CD4-positive, alpha-beta T cell (primary cell): ENCODE measurements around the gene IQCM. TPM values are rescaled to one million over a fixed set of nuclear protein-coding genes. Genes with fewer than 3 reads are reported as not detected.
A peak's percentile ranks its signal among the peaks of the same experiment; 100 is the strongest.

Source experiments
- ATAC-seq: fragments of 200-7000 bp; cut with Tn5 transposase; one replicate; pipeline ENCODE4 v1.10.0; 2022; ENCODE audit warnings: mild to moderate bottlenecking; ENCODE audit not compliant: poor library complexity
- CTCF ChIA-PET: fragments of 350-600 bp; sonication (Branson Sonifier 250); formaldehyde crosslinking; loops from one replicate; lab custom pipeline; 2021; ENCODE audit warnings: antibody characterized with exemption, inconsistent platforms; lab: Charles Lee
- POLR2A ChIA-PET: fragments of 350-600 bp; sonication (Branson Sonifier 250); formaldehyde crosslinking; loops from one replicate; lab custom pipeline; 2021; ENCODE audit warnings: antibody characterized with exemption, inconsistent platforms; lab: Charles Lee
- DNase-seq, 14 experiments: peaks; one replicate each; pipeline ENCODE4 v3.0.0-alpha.2; 2013 to 2020; ENCODE audit warnings: mixed read lengths in 2 of 14
- H3K27ac ChIP-seq, 2 donors: one replicate each; pipeline versions ENCODE4 v1.5.1 to v1.7.0; 2013; ENCODE audit warnings: low read length in 2 of 2, low read depth in 1 of 2, mild to moderate bottlenecking in 1 of 2
- H3K27me3 ChIP-seq, 2 experiments: 1 replicate in 1 of 2; 2 replicates in 1 of 2; pipeline versions ENCODE4 v1.6.1 to v1.7.0; 2013; ENCODE audit warnings: low read length in 2 of 2, control low read depth in 1 of 2, mild to moderate bottlenecking in 1 of 2, moderate library complexity in 1 of 2; ENCODE audit not compliant: insufficient read depth in 2 of 2, control insufficient read depth in 1 of 2
- H3K36me3 ChIP-seq: one replicate; pipeline ENCODE4 v1.6.1; 2013; ENCODE audit warnings: low read length, control low read depth; ENCODE audit not compliant: insufficient read depth
- H3K4me1 ChIP-seq: one replicate; pipeline ENCODE4 v1.6.1; 2013; ENCODE audit warnings: low read length, control low read depth; ENCODE audit not compliant: insufficient read depth
- H3K4me3 ChIP-seq: one replicate; pipeline ENCODE4 v1.5.1; 2013; ENCODE audit warnings: mild to moderate bottlenecking, low read length, moderate library complexity
- H3K9me3 ChIP-seq, 2 experiments: 1 replicate in 1 of 2; 2 replicates in 1 of 2; pipeline versions ENCODE4 v1.6.1 to v1.7.0; 2013; ENCODE audit warnings: low read length in 2 of 2, mild to moderate bottlenecking in 2 of 2, control low read depth in 1 of 2, moderate library complexity in 1 of 2; ENCODE audit not compliant: control insufficient read depth in 1 of 2, insufficient read depth in 1 of 2
- H3K27ac Mint-ChIP-seq: one replicate; pipeline ENCODE4 v1.8.0; 2020; ENCODE audit warnings: mixed read lengths
- H3K27me3 Mint-ChIP-seq: one replicate; pipeline ENCODE4 v1.8.0; 2021; ENCODE audit warnings: mixed read lengths
- H3K36me3 Mint-ChIP-seq: one replicate; pipeline ENCODE4 v1.8.0; 2021; ENCODE audit warnings: low read depth, mixed read lengths
- H3K4me1 Mint-ChIP-seq: one replicate; pipeline ENCODE4 v1.8.0; 2021; ENCODE audit warnings: low read depth, mixed read lengths
- H3K4me3 Mint-ChIP-seq: one replicate; pipeline ENCODE4 v1.8.0; 2020; ENCODE audit warnings: mild to moderate bottlenecking, mixed read lengths
- H3K9me3 Mint-ChIP-seq: one replicate; pipeline ENCODE4 v1.8.0; 2020; ENCODE audit warnings: mixed read lengths
- intact Hi-C, 2 experiments: fragments of 100-400 bp; cut with DNase I in 1 of 2; cut with micrococcal nuclease in 1 of 2; formaldehyde crosslinking; loops; one replicate each; pipeline versions ENCODE4 v1.15.1 to v1.9.0; 2023 to 2025; cut with DNase I, micrococcal nuclease
- total RNA-seq, 174 experiments: library from RNA in 2 of 174; stranded (reverse) in 2 of 174; gene quantifications; one replicate each; pipeline ENCODE4 v1.2.3 and lab custom pipeline; 2021 to 2026
- TF ChIP-seq, protein P1 (sequence below): fragments of 200-600 bp; IDR thresholded peaks from one replicate; pipeline ENCODE4 v1.8.0; 2022; ENCODE audit warnings: antibody characterized with exemption, mild to moderate bottlenecking

IQCM gene
- total RNA-seq, 2 experiments from 2014 or later = not detected

DNA sequence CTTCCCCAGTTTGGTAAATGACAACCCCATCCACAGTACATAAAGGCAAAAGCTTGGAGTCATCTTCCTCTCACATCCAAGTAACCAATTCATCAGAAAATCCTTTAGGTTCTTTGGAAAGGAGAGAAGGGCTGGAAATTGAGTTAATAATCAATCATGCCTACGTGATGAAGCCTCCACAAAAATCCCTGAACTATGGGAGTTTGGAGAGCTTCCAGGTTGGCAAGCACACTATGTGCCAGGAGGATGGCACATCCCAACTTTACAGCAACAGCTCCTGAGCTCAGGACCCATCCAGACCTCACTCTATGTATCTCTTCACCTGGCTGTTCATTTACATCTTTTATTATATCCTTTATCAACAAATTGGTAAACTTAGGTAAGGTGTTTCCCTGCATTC is 98.9 kb downstream of the IQCM start:
- H3K27me3 ChIP-seq = no peaks in the 10 kb centered on the region
- no peak overlapping the region for H3K4me3 Mint-ChIP-seq
- H3K4me1 Mint-ChIP-seq = no peaks in the 10 kb centered on the region
- intact Hi-C loops = no loop called here
- ChIA-PET CTCF (no interaction called here), POLR2A (no interaction called here)
- H3K4me3 ChIP-seq = no peak overlapping the region
- no peaks in the 10 kb centered on the region for H3K9me3 Mint-ChIP-seq
- no peak for DNase-seq
- no peak overlapping the region for H3K27ac Mint-ChIP-seq
- H3K36me3 Mint-ChIP-seq = no peaks in the 10 kb centered on the region
- peaks cover 0 to 16% of the 10 kb centered on the region in 2 experiments for H3K9me3 ChIP-seq
- TF ChIP-seq, protein P1, sequence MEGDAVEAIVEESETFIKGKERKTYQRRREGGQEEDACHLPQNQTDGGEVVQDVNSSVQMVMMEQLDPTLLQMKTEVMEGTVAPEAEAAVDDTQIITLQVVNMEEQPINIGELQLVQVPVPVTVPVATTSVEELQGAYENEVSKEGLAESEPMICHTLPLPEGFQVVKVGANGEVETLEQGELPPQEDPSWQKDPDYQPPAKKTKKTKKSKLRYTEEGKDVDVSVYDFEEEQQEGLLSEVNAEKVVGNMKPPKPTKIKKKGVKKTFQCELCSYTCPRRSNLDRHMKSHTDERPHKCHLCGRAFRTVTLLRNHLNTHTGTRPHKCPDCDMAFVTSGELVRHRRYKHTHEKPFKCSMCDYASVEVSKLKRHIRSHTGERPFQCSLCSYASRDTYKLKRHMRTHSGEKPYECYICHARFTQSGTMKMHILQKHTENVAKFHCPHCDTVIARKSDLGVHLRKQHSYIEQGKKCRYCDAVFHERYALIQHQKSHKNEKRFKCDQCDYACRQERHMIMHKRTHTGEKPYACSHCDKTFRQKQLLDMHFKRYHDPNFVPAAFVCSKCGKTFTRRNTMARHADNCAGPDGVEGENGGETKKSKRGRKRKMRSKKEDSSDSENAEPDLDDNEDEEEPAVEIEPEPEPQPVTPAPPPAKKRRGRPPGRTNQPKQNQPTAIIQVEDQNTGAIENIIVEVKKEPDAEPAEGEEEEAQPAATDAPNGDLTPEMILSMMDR = no peak
- ATAC-seq = no peak
- H3K27ac ChIP-seq = no peak overlapping the region
- H3K27me3 Mint-ChIP-seq = no peaks in the 10 kb centered on the region
- no peaks in the 10 kb centered on the region for H3K4me1 ChIP-seq
- H3K36me3 ChIP-seq = no peaks in the 10 kb centered on the region

DNA sequence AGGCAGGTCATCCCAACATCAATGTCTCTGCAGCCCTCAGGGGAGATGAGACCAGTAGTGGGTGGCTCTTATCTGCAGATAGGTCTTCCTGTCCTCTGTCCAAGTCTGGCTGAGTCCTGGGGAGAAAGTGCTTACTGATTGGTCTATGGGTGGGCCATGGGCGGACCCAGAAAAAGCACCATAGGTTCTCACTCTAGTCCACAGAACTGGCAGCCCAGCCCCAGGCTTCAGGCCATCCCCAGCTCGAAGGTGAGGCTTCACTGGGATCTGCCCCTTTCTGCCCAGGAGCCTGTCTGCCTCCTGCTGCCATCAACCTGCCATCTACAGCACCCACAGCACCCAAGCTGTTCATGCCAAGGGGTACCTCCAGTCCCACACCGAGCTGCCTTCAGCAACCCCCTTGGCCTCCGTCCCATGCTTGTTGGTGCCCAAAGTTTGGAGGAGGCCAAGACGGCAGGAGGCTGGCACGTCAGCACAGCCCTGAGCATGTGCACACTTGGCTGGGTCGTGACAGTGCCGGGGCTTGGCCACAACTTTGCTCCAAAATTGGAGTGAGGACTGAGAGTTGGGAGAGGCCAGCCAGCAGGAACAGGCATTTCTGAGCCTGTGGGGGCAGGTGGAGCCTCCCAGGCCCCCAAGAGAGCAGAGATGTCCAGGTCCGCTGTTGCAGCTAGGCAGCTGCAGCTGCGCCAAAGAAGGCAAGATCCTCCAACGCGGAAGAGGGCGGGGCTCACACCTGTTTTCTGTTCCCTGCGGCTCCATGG is 99.6 kb downstream of the IQCM start:
- CTCF ChIA-PET = no interaction called here
- TF ChIP-seq, protein P1 = no peak
- ATAC-seq = no peak
- H3K4me3 Mint-ChIP-seq = no peak overlapping the region
- H3K27ac ChIP-seq = no peak overlapping the region
- H3K36me3 Mint-ChIP-seq = no peaks in the 10 kb centered on the region
- intact Hi-C loops = no loop called here
- POLR2A ChIA-PET = no interaction called here
- peak in 1 of 14 experiments; percentile 7 for DNase-seq
- H3K4me3 ChIP-seq = no peak overlapping the region
- H3K27me3 Mint-ChIP-seq = no peaks in the 10 kb centered on the region
- no peaks in the 10 kb centered on the region for H3K4me1 Mint-ChIP-seq
- H3K27me3 ChIP-seq = no peaks in the 10 kb centered on the region
- H3K9me3 Mint-ChIP-seq = no peaks in the 10 kb centered on the region
- H3K4me1 ChIP-seq = no peaks in the 10 kb centered on the region
- H3K36me3 ChIP-seq = no peaks in the 10 kb centered on the region
- H3K27ac Mint-ChIP-seq = no peak overlapping the region
- peaks cover 0 to 16% of the 10 kb centered on the region in 2 experiments for H3K9me3 ChIP-seq

DNA sequence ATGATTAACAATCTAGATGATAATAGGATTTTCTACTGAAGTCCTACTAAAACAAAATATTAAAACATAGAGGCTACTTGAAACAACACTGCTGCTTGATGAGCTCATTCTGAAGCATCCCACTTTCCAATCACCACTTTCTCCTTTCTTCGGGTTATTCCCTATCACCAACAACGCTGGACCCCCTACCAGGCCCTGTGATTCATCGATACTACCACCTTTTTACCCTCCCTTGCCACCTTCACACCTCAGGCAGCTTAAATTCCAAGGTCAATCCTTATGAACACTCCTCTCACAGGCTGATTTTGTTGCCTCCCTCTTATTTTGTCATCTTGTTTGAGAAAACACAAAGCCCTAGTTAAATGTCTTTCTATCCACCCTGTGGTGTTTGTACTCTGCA is 102.6 kb downstream of the IQCM start:
- Histone ChIP-seq H3K4me3 (no peak overlapping the region), H3K36me3 (no peaks in the 10 kb centered on the region), H3K27ac (no peak overlapping the region), H3K4me1 (no peaks in the 10 kb centered on the region), H3K9me3 (peaks cover 0 to 16% of the 10 kb centered on the region in 2 experiments), H3K27me3 (no peaks in the 10 kb centered on the region)
- H3K36me3 Mint-ChIP-seq = no peaks in the 10 kb centered on the region
- ATAC-seq = no peak
- ChIA-PET CTCF (no interaction called here), POLR2A (no interaction called here)
- H3K4me1 Mint-ChIP-seq = no peaks in the 10 kb centered on the region
- intact Hi-C loops = no loop called here
- peaks cover 2% of the 10 kb centered on the region for H3K9me3 Mint-ChIP-seq
- TF ChIP-seq, protein P1 = no peak
- no peak for DNase-seq
- no peaks in the 10 kb centered on the region for H3K27me3 Mint-ChIP-seq
- H3K4me3 Mint-ChIP-seq = no peak overlapping the region
- no peak overlapping the region for H3K27ac Mint-ChIP-seq
